K562 (cell line): ENCODE data around the gene LY6G5B. TPM values are rescaled to one million over a fixed set of nuclear protein-coding genes. Genes with fewer than 3 reads are reported as not detected.

Experiments
- ARID2 ChIP-seq: fragments of 450-650 bp; IDR thresholded peaks from 2 replicates; pipeline ENCODE4 v1.6.1; 2017; ENCODE audit warnings: antibody characterized with exemption, mild to moderate bottlenecking
- BRCA1 ChIP-seq, 2 experiments: fragments of 450-650 bp in 1 of 2; sonication (generic) in 1 of 2; formaldehyde crosslinking in 1 of 2; IDR thresholded peaks; 2 replicates each; pipeline versions ENCODE4 v1.5.0 to v1.6.1; 2017 to 2020; ENCODE audit warnings: mild to moderate bottlenecking in 1 of 2, missing genetic modification reagents in 1 of 2
- DDX20 ChIP-seq: fragments of 450-650 bp; IDR thresholded peaks from 2 replicates; pipeline ENCODE4 v1.6.1; 2016; ENCODE audit warnings: missing genetic modification characterization, low read depth, mild to moderate bottlenecking, missing compliant biosample characterization, moderate library complexity
- ELF2 ChIP-seq: fragments of 250-450 bp; sonication (Bioruptor Pico); IDR thresholded peaks from 2 replicates; pipeline ENCODE4 v1.5.0; 2021; ENCODE audit warnings: mild to moderate bottlenecking
- EWSR1 ChIP-seq: fragments of 450-650 bp; IDR thresholded peaks from 2 replicates; pipeline ENCODE4 v1.6.1; 2018; ENCODE audit warnings: borderline replicate concordance, mild to moderate bottlenecking, low read depth, moderate library complexity; ENCODE audit not compliant: partially characterized antibody
- GABPB1 ChIP-seq: sonication (generic); formaldehyde crosslinking; IDR thresholded peaks from 2 replicates; pipeline ENCODE4 v1.8.0; 2022; ENCODE audit warnings: mild to moderate bottlenecking, missing genetic modification reagents
- HDAC6 ChIP-seq: IDR thresholded peaks from 2 replicates; pipeline ENCODE4 v1.6.1; 2012; ENCODE audit warnings: low read depth, mild to moderate bottlenecking, control low read depth, inconsistent platforms, low read length, moderate library complexity
- HNRNPK ChIP-seq: fragments of 200-400 bp; formaldehyde crosslinking; IDR thresholded peaks from one replicate; pipeline ENCODE4 v1.6.1; 2018; ENCODE audit warnings: mild to moderate bottlenecking, low read depth, low read length; ENCODE audit not compliant: poor library complexity, severe bottlenecking
- MIER1 ChIP-seq: fragments of 450-650 bp; IDR thresholded peaks from 2 replicates; pipeline ENCODE4 v1.6.1; 2016; ENCODE audit warnings: antibody characterized with exemption, mild to moderate bottlenecking, low read depth
- NR2F6 ChIP-seq: fragments of 450-650 bp; formaldehyde crosslinking; IDR thresholded peaks from 2 replicates; pipeline ENCODE4 v1.4.0; 2020; ENCODE audit warnings: mild to moderate bottlenecking
- PYGO2 ChIP-seq: fragments of 450-650 bp; IDR thresholded peaks from 2 replicates; pipeline ENCODE4 v1.6.1; 2016; ENCODE audit warnings: mild to moderate bottlenecking, missing genetic modification characterization, moderate library complexity, missing compliant biosample characterization
- RNF2 ChIP-seq: sonication (generic); IDR thresholded peaks from 2 replicates; pipeline ENCODE4 v1.6.1; 2016
- RUNX1 ChIP-seq: sonication (generic); IDR thresholded peaks from 2 replicates; pipeline ENCODE4 v1.6.1; 2016; ENCODE audit warnings: antibody characterized with exemption, low read depth
- TARDBP ChIP-seq: fragments of 450-650 bp; IDR thresholded peaks from 2 replicates; pipeline ENCODE4 v1.6.1; 2016
- ZBTB5 ChIP-seq: fragments of 450-650 bp; IDR thresholded peaks from 2 replicates; pipeline ENCODE4 v1.6.1; 2017; ENCODE audit warnings: antibody characterized with exemption
- ZFX ChIP-seq: sonication (generic); formaldehyde crosslinking; IDR thresholded peaks from 2 replicates; pipeline ENCODE4 v1.8.0; 2022; ENCODE audit warnings: mild to moderate bottlenecking, missing genetic modification reagents, moderate library complexity
- ZNF318 ChIP-seq, 2 experiments: fragments of 450-650 bp; IDR thresholded peaks; 2 replicates each; pipeline ENCODE4 v1.6.1; 2016; ENCODE audit warnings: mild to moderate bottlenecking in 2 of 2, borderline replicate concordance in 1 of 2, low read depth in 1 of 2, moderate library complexity in 1 of 2
- ZNF644 ChIP-seq: fragments of 200-800 bp; sonication (Bioruptor generic); IDR thresholded peaks from 2 replicates; pipeline ENCODE4 v1.6.1; 2016; ENCODE audit warnings: low read depth, missing genetic modification characterization, missing compliant biosample characterization
- polyA plus RNA-seq, 8 experiments: library from polyadenylated mRNA; depleted of rRNA in 4 of 8; stranded (reverse) in 5 of 8; unstranded in 3 of 8; fragments of >200 nt; fragmentation: Nextera tagmentation in 2 of 8; fragmentation: Illumina TruSeq in 1 of 8; extraction: Ambion mirVana in 2 of 8; extraction: Trizol in 1 of 8; gene quantifications; 2 replicates each; pipeline versions ENCODE4 v1.2.1 to v1.2.3, GENCODE V29; 2011 to 2014; ENCODE audit warnings: inconsistent platforms in 1 of 8, missing spikeins in 1 of 8
- total RNA-seq, 7 experiments: library from RNA; depleted of rRNA in 6 of 7; stranded (reverse); fragments of >200 nt in 6 of 7; fragmentation: Illumina TruSeq in 2 of 7; extraction: Trizol in 2 of 7; gene quantifications; 2 replicates each; pipeline versions ENCODE4 v1.2.1 to v1.2.3, GENCODE V29; 2011 to 2021; ENCODE audit warnings: low replicate concordance in 1 of 7

The LY6G5B gene
- total and polyA plus RNA-seq, 9 of the 15 experiments (the other 6 are each of a cell fraction or from before 2014, with no cell fraction given), result 6.0 to 27.0 (median 7.5) TPM

GRCh38 chr6:31702819-31703716, 33.3 kb downstream of the LY6G5B start, which contains the start of gene ABHD16A (continued):
- TF ChIP-seq ZNF644 (tag) (0 out of 2 replicates have a peak, but pooled peaks have one; percentile 40), BRCA1 (IDR thresholded peaks at IDR 0.05) (no peak), BRCA1 (CRISPR knock-in tag; IDR thresholded peaks at IDR 0.05) (no peak), HDAC6 (no peak), EWSR1 (no peak), ZNF318 (IDR thresholded peaks at IDR 0.05; ENCODE audit: borderline replicate concordance in 1 of 2, low read depth in 1 of 2) (peak in 1 of 2 experiments; percentile 45; a peak in 1 of 4 replicates), ZBTB5 (no peak), PYGO2 (tag) (no peak), RUNX1 (peak; percentile 54; the same call in 1 of the 2 replicates), ZFX (CRISPR knock-in tag) (peak; percentile 99), ARID2 (peak; percentile 67), NR2F6 (CRISPR knock-in tag) (no peak), MIER1 (no peak; the same call in 1 of the 2 replicates), ELF2 (CRISPR knock-in tag) (no peak; the same call in none of the 2 replicates), DDX20 (tag) (no peak), TARDBP (peak; percentile 62), RNF2 (peak; percentile 77), HNRNPK (no peak), GABPB1 (peak; percentile 81)
